Gastroesophageal sphincter (tissue), 4 donors: ENCODE data around the gene ARID3B. TPM values are rescaled to one million over a fixed set of nuclear protein-coding genes. Genes with fewer than 3 reads are reported as not detected.

Experiments
- ATAC-seq: fragments of 150-250 bp; one replicate; pipeline ENCODE4 v1.9.1; 2016; ENCODE audit warnings: mild to moderate bottlenecking, moderate library complexity
- H3K27ac ChIP-seq, 4 donors: fragments of 200-600 bp; sonication (generic) in 3 of 4; 1 replicate in 3 of 4; 2 replicates in 1 of 4; pipeline ENCODE4 v1.5.1; 2016 to 2019
- H3K27me3 ChIP-seq: fragments of 200-600 bp; sonication (generic); one replicate; pipeline ENCODE4 v1.5.1; 2019
- H3K36me3 ChIP-seq, 2 donors: fragments of 200-600 bp; sonication (generic); one replicate each; pipeline ENCODE4 v1.5.1; 2019; ENCODE audit warnings: control low read depth in 1 of 2
- H3K4me1 ChIP-seq, 3 donors: fragments of 200-600 bp; sonication (generic); 1 replicate in 2 of 3; 2 replicates in 1 of 3; pipeline ENCODE4 v1.5.1; 2016 to 2019; ENCODE audit warnings: control low read depth in 2 of 3
- H3K4me3 ChIP-seq, 2 donors: fragments of 200-600 bp; sonication (generic); one replicate each; pipeline ENCODE4 v1.5.1; 2019; ENCODE audit warnings: mild to moderate bottlenecking in 1 of 2, moderate library complexity in 1 of 2
- H3K9me3 ChIP-seq, 3 donors: fragments of 200-600 bp; sonication (generic); one replicate each; pipeline ENCODE4 v1.5.1; 2017 to 2019; ENCODE audit warnings: control low read depth in 2 of 3
- CTCF ChIP-seq, 4 experiments: fragments of 200-600 bp in 2 of 4; fragments of 450-650 bp in 2 of 4; sonication (generic) in 1 of 4; IDR thresholded peaks; one replicate each; pipeline ENCODE4 v1.5.1; 2017 to 2019; ENCODE audit warnings: antibody characterized with exemption in 4 of 4, mild to moderate bottlenecking in 2 of 4, moderate library complexity in 2 of 4
- EP300 ChIP-seq: sonication (generic); formaldehyde crosslinking; IDR thresholded peaks from one replicate; pipeline ENCODE4 v1.6.1; 2017; ENCODE audit warnings: antibody characterized with exemption, mild to moderate bottlenecking
- POLR2A ChIP-seq, 2 donors: fragments of 450-650 bp; IDR thresholded peaks; one replicate each; pipeline ENCODE4 v1.6.1; 2017; ENCODE audit warnings: antibody characterized with exemption in 2 of 2, mild to moderate bottlenecking in 2 of 2, moderate library complexity in 1 of 2
- POLR2AphosphoS5 ChIP-seq: sonication (generic); formaldehyde crosslinking; IDR thresholded peaks from one replicate; pipeline ENCODE4 v1.6.1; 2017; ENCODE audit warnings: antibody characterized with exemption
- WGBS, 2 donors: methylation state at CpG; one replicate each; pipeline ENCODE4 v1.1.5; 2018; ENCODE audit warnings: low coverage in 1 of 2; 5-methylcytosine and 5-hydroxymethylcytosine counted together
- total RNA-seq, 4 donors: library from RNA; depleted of rRNA; stranded (reverse); fragments of >200 nt; gene quantifications; one replicate each; pipeline ENCODE4 v1.1.0, GENCODE V29; 2016

The ARID3B gene
- total RNA-seq, 4 donors from 2014 or later: 2.9 to 8.4 (median 6.9) TPM

DNA sequence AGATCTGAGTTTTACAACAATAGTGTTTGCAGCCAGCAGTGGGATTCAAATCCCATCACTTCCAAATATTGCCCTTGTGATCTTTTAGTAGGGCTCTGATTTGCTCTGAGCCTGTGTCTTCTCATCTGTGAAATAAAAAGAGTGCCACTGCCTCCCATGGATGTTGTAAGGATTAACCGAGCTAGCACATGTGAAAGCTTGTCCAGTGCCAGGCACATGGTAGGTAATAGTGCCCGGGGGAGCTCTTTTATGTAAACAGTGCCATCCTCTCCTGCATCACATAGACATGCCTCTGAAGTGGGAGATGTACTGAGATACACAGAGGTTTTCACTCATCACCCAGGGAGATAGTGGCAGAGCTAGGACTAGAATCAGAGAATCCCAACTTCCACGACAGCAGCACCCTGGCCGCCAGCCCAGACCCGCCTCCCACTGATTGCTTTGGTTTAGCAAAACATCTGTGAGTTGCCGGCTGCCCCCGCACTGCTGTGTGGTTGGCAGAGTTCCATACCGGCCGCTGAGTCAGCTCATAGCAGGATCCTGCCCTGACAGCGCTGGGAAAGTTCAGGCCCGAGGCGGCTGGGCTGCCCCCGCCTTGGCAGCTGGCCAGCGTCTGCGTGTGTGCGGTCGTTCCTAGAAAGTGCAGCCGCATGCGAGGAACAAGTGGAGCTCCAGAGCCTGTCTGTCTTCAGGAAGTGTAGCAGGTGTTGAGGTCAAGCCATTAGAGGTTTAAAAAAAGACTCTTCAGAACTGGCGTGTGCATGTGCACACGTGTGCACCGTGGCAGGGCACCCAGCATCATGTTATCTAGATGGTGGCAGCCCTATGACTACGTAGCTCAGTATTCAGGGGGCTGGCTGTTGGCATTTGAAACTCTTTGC lies 5.0 kb downstream of the ARID3B start:
- Histone ChIP-seq H3K4me3 (peak overlapping the region in 1 of 2 donors; percentile 18), H3K27ac (peak overlapping the region in 3 of 4 donors; percentile 51 to 61 (median 52)), H3K9me3 (no peaks in the 10 kb centered on the region), H3K36me3 (peaks cover 0 to 16% of the 10 kb centered on the region in 2 donors), H3K27me3 (no peaks in the 10 kb centered on the region), H3K4me1 (peaks cover 5 to 66% (median 10%) of the 10 kb centered on the region in 3 donors)
- WGBS, 2 donors: 2 to 25% methylated on average over 1 to 6 of the region's 23 CpGs
- TF ChIP-seq EP300: no peak
- TF ChIP-seq POLR2AphosphoS5: peak; percentile 99
- no peak for TF ChIP-seq POLR2A (IDR thresholded peaks at IDR 0.05)
- TF ChIP-seq CTCF (IDR thresholded peaks at IDR 0.05): peak in 2 of 4 experiments; percentile 19 to 21
- ATAC-seq: peak; percentile 91

DNA sequence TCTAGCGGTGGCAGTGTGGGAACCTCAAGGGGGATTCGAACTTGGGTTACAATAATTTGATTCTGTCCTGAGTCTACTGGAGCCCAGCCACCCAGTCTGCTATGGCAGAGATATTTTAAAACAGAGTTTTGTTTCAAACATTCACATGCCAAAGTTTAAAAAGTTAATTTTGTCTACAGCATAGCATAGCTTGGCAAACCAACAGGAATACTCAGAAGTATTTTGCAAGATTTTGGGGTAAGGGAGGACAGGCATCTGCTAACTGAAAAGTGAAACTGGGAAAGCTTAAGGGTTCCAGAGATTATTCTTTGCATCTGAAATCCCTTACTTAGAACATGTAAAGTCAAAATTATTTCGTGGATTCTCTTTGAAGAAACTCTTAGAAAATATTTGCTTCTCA lies 6.6 kb downstream of the ARID3B start:
- H3K4me3 ChIP-seq: no peak overlapping the region
- no peak overlapping the region for H3K27ac ChIP-seq
- peaks cover 5 to 53% (median 10%) of the 10 kb centered on the region in 3 donors for H3K4me1 ChIP-seq
- H3K36me3 ChIP-seq: peaks cover 0 to 24% of the 10 kb centered on the region in 2 donors
- ATAC-seq: no peak
- WGBS, 2 donors: 75 to 90% methylated on average over 3 of the region's 3 CpGs
- H3K27me3 ChIP-seq: no peaks in the 10 kb centered on the region
- TF ChIP-seq EP300 (no peak), POLR2A (IDR thresholded peaks at IDR 0.05) (no peak), CTCF (IDR thresholded peaks at IDR 0.05) (no peak), POLR2AphosphoS5 (no peak)
- H3K9me3 ChIP-seq: no peaks in the 10 kb centered on the region

GRCh38 chr15:74548241-74548640 lies 7.2 kb downstream of the ARID3B start:
- H3K9me3 ChIP-seq: no peaks in the 10 kb centered on the region
- H3K4me3 ChIP-seq: no peak overlapping the region
- no peaks in the 10 kb centered on the region for H3K27me3 ChIP-seq
- WGBS, 2 donors: 82 to 93% methylated on average over 2 to 5 of the region's 5 CpGs
- TF ChIP-seq CTCF (IDR thresholded peaks at IDR 0.05) (no peak), POLR2A (IDR thresholded peaks at IDR 0.05) (no peak), EP300 (no peak), POLR2AphosphoS5 (no peak)
- no peak for ATAC-seq
- H3K4me1 ChIP-seq: peaks cover 5 to 47% (median 10%) of the 10 kb centered on the region in 3 donors
- H3K36me3 ChIP-seq: peaks cover 0 to 24% of the 10 kb centered on the region in 2 donors
- no peak overlapping the region for H3K27ac ChIP-seq

- H3K4me1 ChIP-seq: peaks cover 5 to 42% (median 10%) of the 10 kb centered on the region in 3 donors
- H3K27ac ChIP-seq: no peak overlapping the region
- peaks cover 0 to 19% of the 10 kb centered on the region in 2 donors for H3K36me3 ChIP-seq
- no peaks in the 10 kb centered on the region for H3K27me3 ChIP-seq
- H3K9me3 ChIP-seq: no peaks in the 10 kb centered on the region
- no peak overlapping the region for H3K4me3 ChIP-seq
- 95 to 97% methylated on average over 3 to 5 of the region's 5 CpGs for WGBS, 2 donors
- no peak for ATAC-seq
- TF ChIP-seq EP300 (no peak), POLR2AphosphoS5 (no peak), CTCF (IDR thresholded peaks at IDR 0.05) (no peak), POLR2A (IDR thresholded peaks at IDR 0.05) (no peak)
Measured at GRCh38 chr15:74549816-74550215, 8.8 kb downstream of the ARID3B start.
